Mesodermal cell (in vitro differentiated cells): ENCODE results near the gene TAS2R42. TPM values are rescaled to one million over a fixed set of nuclear protein-coding genes. Genes with fewer than 3 reads are reported as not detected.

Experiments used
- H3K27ac ChIP-seq: 2 replicates; pipeline ENCODE4 v1.7.0; 2013; ENCODE audit warnings: mild to moderate bottlenecking, low read depth, low read length, moderate library complexity; ENCODE audit not compliant: severe bottlenecking
- H3K36me3 ChIP-seq: 2 replicates; pipeline ENCODE4 v1.7.1; 2013; ENCODE audit warnings: mild to moderate bottlenecking, low read length, moderate library complexity; ENCODE audit not compliant: control insufficient read depth, insufficient read depth
- H3K4me1 ChIP-seq: one replicate; pipeline ENCODE4 v1.7.1; 2013; ENCODE audit warnings: mild to moderate bottlenecking, low read length; ENCODE audit not compliant: insufficient read depth, control insufficient read depth, poor library complexity, severe bottlenecking
- H3K4me3 ChIP-seq: 2 replicates; pipeline ENCODE4 v1.7.0; 2013; ENCODE audit warnings: low read length, control low read depth, mild to moderate bottlenecking; ENCODE audit not compliant: insufficient read depth, poor library complexity, severe bottlenecking; ENCODE audit errors: extremely low read depth
- H3K9me3 ChIP-seq: 2 replicates; pipeline ENCODE4 v1.7.1; 2013; ENCODE audit warnings: mild to moderate bottlenecking, low read length, moderate library complexity; ENCODE audit not compliant: control insufficient read depth
- WGBS, 2 experiments: methylation state at CpG; one replicate each; pipeline ENCODE4 v1.1.5; 2013; ENCODE audit warnings: missing lambda C conversion rate in 2 of 2; ENCODE audit not compliant: insufficient coverage in 2 of 2; 5-methylcytosine and 5-hydroxymethylcytosine counted together
- polyA plus RNA-seq, 2 experiments: library from polyadenylated mRNA; stranded (reverse); fragments of 50-300 nt; gene quantifications; one replicate each; pipeline ENCODE4 v1.2.3, GENCODE V29; 2013

The TAS2R42 gene
- not detected for polyA plus RNA-seq (2013, experiment 1 of 2)
- polyA plus RNA-seq (2013, experiment 2 of 2), result not detected

DNA sequence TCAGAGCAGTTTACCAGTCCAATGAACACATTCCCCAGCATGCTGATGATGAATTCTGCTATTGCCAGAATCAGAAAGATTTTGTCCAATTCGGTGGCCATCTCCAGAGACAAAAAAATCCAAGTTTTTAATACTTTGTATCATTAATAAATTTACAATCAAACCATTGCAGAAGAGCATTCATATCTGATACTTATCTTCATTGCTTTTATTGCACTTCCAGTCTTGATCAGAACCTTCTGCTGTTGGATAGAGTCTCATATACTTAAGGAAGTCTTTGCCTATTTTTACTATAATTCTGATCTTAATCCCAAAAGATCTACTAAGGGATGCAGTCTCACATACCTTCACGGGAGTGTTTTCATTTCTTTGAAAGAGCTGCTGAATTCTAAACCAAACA is at the start of gene TAS2R42:
TAS2R42 (minus strand) TSS at position 101 of the 400 bp plus-strand sequence; CDS start at position 101, 0 bp downstream.
- no peaks in the 10 kb centered on the region for H3K9me3 ChIP-seq
- H3K4me3 ChIP-seq, result no peak within 1 kb of the TSS
- no peaks in the 10 kb centered on the region for H3K36me3 ChIP-seq
- 70 to 100% methylated on average over 1 to 2 of the region's 2 CpGs for WGBS, 2 experiments
- no peaks in the 10 kb centered on the region for H3K4me1 ChIP-seq
- no peak within 1 kb of the TSS for H3K27ac ChIP-seq

DNA sequence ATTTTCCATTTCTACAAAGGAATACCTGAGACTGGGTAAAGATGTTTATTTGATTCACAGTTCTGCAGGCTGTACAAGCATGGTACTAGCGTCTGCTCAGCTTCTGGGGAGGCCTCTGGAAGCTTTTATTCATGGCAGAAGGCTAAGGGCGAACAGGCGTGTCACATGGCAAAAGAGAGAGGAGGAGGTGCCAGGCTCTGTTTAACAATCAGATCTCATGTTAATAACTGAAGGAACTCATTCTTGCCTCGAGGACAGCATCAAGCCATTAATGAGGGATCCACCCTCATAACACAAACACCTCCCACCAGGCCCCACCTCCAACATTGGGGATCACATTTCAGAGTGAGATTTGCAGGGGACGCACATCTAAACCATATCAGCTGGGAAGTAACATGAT is 46.8 kb upstream of the TAS2R42 start:
- no peak overlapping the region for H3K4me3 ChIP-seq
- no peaks in the 10 kb centered on the region for H3K4me1 ChIP-seq
- no peaks in the 10 kb centered on the region for H3K9me3 ChIP-seq
- no peak overlapping the region for H3K27ac ChIP-seq
- H3K36me3 ChIP-seq, result no peaks in the 10 kb centered on the region
- WGBS, 2 experiments, result 87% methylated on average over 4 of the region's 5 CpGs; no CpG with 5 or more reads in 1 of the 2 experiments

GRCh38 chr12:11228296-11228879 is 41.7 kb upstream of the TAS2R42 start:
- no peaks in the 10 kb centered on the region for H3K4me1 ChIP-seq
- no peak overlapping the region for H3K27ac ChIP-seq
- no peaks in the 10 kb centered on the region for H3K9me3 ChIP-seq
- no peak overlapping the region for H3K4me3 ChIP-seq
- 0 to 39% methylated on average over 2 to 4 of the region's 5 CpGs for WGBS, 2 experiments
- H3K36me3 ChIP-seq, result no peaks in the 10 kb centered on the region

- Histone ChIP-seq H3K4me3 (no peak overlapping the region), H3K27ac (no peak overlapping the region), H3K9me3 (no peaks in the 10 kb centered on the region), H3K4me1 (no peaks in the 10 kb centered on the region), H3K36me3 (no peaks in the 10 kb centered on the region)
- WGBS, 2 experiments, result 85 to 87% methylated on average over 3 to 4 of the region's 4 CpGs
Measured at GRCh38 chr12:11227373-11227772, 40.6 kb upstream of the TAS2R42 start.

DNA sequence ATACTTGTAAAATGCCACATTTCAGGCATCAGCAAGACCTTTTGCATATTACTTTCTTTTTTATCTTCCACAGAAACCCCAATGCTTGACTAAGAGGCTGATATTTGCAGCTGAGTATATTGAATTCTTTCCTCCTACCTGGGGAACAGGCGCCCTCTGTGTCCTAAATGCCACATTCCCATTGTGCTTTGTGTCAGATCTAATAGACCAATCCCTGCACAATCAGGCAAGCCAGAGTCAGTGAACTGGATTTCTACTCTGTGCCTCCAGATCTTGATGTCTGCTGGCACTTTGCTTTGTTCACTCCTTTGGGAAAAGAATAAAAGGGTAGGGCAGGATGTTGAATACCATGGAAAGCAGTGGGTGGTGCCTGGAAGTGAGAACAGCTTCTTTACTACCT is 22.4 kb upstream of the TAS2R42 start:
- 60 to 100% methylated on average over 1 of the region's 1 CpG for WGBS, 2 experiments
- Histone ChIP-seq H3K27ac (no peak overlapping the region), H3K9me3 (no peaks in the 10 kb centered on the region), H3K36me3 (no peaks in the 10 kb centered on the region), H3K4me3 (no peak overlapping the region), H3K4me1 (no peaks in the 10 kb centered on the region)

DNA sequence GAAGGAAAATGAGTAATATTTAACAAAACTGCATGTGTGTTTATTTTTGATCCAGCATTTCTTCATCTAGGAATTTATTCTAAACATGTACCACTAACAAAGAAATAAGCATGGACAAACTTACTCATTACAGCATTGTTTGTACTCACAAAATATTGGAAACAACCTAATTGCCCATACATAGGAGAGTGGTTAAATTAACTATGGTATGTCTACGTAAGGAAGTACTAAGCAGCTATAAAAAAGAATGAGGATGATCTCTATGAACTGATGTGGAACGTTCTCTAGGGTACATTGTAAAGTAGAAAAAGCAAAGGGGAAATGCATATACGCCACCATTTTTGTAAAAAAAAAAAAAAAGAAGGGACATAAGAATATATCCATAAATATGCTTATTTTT is 17.4 kb upstream of the TAS2R42 start:
- no peaks in the 10 kb centered on the region for H3K36me3 ChIP-seq
- no peak overlapping the region for H3K27ac ChIP-seq
- no peaks in the 10 kb centered on the region for H3K4me1 ChIP-seq
- WGBS, 2 experiments, result 89% methylated on average over 2 of the region's 3 CpGs; no CpG with 5 or more reads in 1 of the 2 experiments
- H3K4me3 ChIP-seq, result no peak overlapping the region
- H3K9me3 ChIP-seq, result no peaks in the 10 kb centered on the region

DNA sequence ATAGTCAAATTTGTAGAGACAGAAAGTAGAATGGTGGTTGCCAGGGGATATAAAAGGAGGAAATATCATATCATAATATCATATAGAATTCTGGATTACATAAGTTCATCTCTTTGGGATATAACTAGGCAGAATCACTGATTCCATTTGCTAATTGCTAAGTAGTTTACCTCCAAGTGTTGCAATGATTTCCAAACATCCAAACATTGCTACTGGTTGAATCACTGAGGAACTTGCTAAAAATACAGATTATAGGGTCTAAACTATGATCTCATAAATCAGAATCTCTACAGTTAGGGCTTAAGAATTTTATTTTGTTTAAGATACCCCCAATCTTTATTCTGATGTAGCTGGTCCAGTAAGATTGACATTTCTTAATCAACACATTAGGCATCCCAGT is 16.1 kb upstream of the TAS2R42 start:
- H3K27ac ChIP-seq, result no peak overlapping the region
- H3K36me3 ChIP-seq, result no peaks in the 10 kb centered on the region
- no peaks in the 10 kb centered on the region for H3K4me1 ChIP-seq
- no peaks in the 10 kb centered on the region for H3K9me3 ChIP-seq
- H3K4me3 ChIP-seq, result no peak overlapping the region

DNA sequence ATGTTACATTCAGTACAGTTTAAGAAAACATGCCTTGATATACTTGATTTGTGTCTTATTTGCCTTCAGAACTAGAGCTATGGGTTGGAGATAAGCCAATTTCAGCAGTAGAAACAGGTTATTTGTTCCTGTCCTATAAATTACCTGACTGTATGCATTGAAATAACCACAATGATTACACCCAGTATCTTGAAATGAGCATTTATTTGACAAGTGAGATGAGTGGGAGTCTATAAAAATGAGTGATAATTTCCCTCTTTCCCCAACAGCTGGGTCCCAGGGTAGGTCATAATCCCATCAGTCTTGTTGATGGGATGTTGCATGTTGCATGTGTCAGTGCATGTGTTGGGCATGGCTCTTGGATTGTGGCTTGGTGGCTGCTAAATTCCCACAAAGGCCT is 3.7 kb downstream of the TAS2R42 start:
- Histone ChIP-seq H3K9me3 (no peaks in the 10 kb centered on the region), H3K4me3 (no peak overlapping the region)

GRCh38 chr12:11182529-11182928 is 4.2 kb downstream of the TAS2R42 start:
- no peaks in the 10 kb centered on the region for H3K4me1 ChIP-seq
- no peaks in the 10 kb centered on the region for H3K9me3 ChIP-seq
- H3K27ac ChIP-seq, result no peak overlapping the region
- H3K4me3 ChIP-seq, result no peak overlapping the region
- H3K36me3 ChIP-seq, result no peaks in the 10 kb centered on the region

More for the DNA sequence above, 3.7 kb downstream of the TAS2R42 start:
- Histone ChIP-seq H3K36me3 (no peaks in the 10 kb centered on the region), H3K27ac (no peak overlapping the region), H3K4me1 (no peaks in the 10 kb centered on the region)

DNA sequence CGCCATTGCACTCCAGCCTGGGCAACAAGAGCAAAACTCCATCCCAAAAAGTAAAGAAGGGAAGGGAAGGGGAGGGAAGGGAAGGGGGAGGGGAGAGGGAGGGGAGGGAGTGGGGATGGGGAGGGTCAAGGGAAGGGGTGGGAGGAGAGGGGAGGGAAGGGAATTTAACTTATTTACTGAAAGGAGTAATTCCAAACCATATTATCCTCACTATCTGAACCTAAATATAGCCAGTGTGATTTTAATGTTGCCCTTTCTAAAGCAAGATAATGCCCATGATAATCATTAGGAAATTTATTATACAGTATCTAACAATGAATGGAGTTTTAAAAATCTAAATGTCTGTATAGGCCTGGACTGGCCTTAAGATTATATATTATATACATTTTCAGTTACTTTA is 8.5 kb downstream of the TAS2R42 start:
- Histone ChIP-seq H3K9me3 (no peaks in the 10 kb centered on the region), H3K36me3 (no peaks in the 10 kb centered on the region), H3K27ac (no peak overlapping the region), H3K4me1 (no peaks in the 10 kb centered on the region), H3K4me3 (no peak overlapping the region)
- WGBS, 2 experiments, result no CpG with 5 or more reads among the region's 1 CpG

GRCh38 chr12:11174022-11174421 is 12.7 kb downstream of the TAS2R42 start:
- WGBS, 2 experiments, result no CpG with 5 or more reads among the region's 2 CpGs
- no peak overlapping the region for H3K27ac ChIP-seq
- H3K36me3 ChIP-seq, result peaks cover 9% of the 10 kb centered on the region
- no peak overlapping the region for H3K4me3 ChIP-seq
- H3K9me3 ChIP-seq, result no peaks in the 10 kb centered on the region
- H3K4me1 ChIP-seq, result no peaks in the 10 kb centered on the region
